Stimulated activated CD4-positive, alpha-beta T cell treated with anti-CD3 and anti-CD28 coated beads, Interleukin-12 subunit alpha, Interleukin-12 subunit beta, amount 100 ng/mL, for 24 hours (primary cell): ENCODE data around the gene KRT15.

ENCODE experiments used
- DNase-seq, 2 experiments: peaks; one replicate each; pipeline ENCODE4 v3.0.0-alpha.2; 2020; ENCODE audit warnings: low read depth in 2 of 2

The KRT15 gene

GRCh38 chr17:41518789-41519449 lies at the start of gene KRT15:
Gene KRT15, minus strand, starts transcription at chr17:41518890. Its CDS starts 63 bp downstream, at chr17:41518827.
- no peak for DNase-seq

DNA sequence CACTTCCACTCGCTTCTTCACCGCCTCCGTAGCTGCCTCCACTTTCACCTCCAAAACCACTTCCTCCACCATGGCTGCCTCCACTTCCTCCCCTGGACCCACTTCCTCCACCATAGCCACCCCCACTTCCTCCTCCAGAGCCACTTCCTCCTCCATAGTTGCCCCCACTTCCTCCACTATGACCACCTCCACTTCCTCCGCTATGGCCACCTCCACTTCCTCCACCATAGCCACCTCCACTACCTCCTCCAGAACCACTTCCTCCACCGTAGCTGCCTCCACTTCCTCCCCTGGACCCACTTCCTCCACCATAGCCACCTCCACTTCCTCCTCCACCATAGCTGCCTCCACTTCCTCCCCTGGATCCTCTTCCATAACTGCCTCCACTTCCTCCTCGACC lies 48.6 kb upstream of the KRT15 start:
- DNase-seq: no peak

DNA sequence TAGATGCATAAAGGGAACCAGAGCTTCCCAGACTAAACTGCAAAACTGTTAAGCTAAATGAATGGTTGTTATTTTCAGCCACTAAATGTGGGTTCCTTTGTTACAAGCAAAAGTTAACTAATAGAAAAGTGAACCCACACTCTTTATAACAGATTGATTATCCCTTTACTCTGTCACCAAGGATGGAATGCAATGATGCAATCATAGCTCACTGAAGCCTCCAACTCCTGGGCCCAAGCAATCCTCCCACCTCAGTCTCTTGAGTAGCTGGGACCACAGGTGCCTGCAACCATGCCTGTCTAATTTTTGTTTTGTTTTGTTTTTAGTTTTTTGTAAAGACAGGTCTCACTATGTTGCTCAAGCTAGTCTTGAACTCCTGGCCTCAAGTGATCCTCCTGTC lies 46.6 kb upstream of the KRT15 start:
- no peak for DNase-seq

- DNase-seq: no peak
Measured at GRCh38 chr17:41563607-41564170, 45.0 kb upstream of the KRT15 start.

DNA sequence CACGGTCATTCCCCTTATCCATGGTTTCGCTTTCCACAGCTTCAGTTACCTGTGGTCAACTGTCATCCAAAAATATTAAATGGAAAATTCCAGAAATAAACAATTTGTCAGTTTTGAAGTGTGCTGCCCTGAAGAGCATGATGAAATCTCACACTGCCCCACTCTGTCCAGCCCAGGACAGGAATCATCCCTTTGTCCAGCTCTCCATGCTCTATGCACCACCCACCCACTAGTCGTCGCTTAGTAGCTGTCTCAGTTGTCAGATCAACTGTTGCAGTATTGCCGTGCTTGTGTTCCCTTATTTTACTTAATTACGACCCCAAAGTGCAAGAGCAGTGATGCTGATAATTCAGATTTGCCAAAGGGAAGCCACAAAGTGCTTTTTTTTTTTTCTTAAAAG lies 42.9 kb upstream of the KRT15 start:
- no peak for DNase-seq

GRCh38 chr17:41559548-41559947 lies 40.9 kb upstream of the KRT15 start:
- DNase-seq: no peak

DNA sequence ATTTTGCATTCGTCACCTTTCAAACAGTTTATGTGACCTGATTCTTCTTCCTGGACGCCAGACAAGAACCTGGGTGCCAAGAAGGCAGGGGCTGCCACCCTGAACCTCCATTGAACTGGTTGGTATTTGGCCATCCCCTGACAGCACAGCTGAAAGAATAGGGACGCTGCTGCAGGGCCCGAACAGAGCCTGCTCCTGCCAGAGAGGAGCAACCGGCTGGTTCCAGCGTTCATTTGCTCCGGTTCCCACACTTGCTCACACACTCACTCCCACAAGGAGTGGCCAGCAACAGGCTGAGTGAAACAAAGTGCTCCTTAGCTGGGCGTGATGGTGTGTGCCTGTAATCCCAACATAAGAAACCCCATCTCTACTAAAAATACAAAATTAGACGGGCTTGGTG lies 38.2 kb upstream of the KRT15 start:
- no peak for DNase-seq

DNA sequence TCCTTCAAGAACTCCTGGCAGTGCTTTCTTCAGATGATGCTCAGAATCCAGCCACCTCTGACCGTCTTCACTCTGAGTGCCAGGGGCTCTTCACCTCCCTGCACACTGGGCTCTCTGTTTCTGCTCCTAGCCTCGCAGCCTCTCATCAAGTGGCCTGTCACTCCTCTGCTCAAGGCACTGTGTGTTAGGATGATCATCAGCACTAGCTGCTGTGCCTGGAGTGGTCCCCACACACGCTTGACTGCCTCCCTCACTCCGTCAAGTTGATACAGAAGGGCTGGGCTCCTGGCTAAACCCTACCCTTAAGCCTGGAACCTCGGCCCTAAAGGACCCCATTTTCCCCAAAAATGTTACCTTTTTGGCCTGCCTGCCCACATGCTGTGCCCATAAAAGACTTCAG lies 37.6 kb upstream of the KRT15 start:
- DNase-seq: no peak

DNA sequence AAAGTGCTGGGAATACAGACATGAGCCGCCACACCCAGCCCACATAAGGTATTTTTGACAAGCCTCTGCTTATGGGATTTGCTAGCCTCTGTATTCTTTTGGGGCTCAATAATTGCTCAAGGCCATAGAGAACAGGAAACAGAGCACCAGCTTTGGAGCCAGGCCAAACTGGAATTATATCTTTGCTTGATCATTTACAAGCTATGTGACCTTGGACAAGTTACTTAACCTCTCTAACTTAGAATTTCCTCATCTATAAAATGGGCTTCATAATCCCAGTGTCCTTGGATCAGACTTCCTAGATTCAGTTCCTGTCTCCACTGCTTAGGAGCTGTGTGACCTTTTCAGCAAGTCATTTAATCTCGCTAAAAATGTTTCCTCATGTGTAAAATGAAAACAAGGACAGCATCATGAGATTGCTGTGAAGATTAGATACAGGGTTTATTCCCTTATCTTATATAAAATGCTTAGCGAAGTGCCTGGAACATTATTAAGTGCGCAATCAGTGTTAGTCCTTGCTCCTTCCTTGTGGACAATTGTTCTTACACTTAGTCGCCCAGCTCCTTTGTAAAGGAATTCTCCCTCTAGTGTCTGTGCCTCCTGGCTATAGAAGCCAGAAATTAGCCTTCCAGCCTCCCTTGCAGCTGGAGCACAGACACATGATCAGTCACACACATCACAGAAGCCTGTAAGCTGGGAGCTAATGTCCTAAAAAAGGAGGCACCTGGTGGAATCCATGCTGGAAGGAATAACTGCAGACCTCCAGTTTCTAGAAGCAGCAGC lies 36.6 kb upstream of the KRT15 start:
- DNase-seq: no peak

- DNase-seq: no peak
Measured at GRCh38 chr17:41553987-41554680, 35.4 kb upstream of the KRT15 start.

- no peak for DNase-seq
Measured at GRCh38 chr17:41553176-41553575, 34.5 kb upstream of the KRT15 start.

DNA sequence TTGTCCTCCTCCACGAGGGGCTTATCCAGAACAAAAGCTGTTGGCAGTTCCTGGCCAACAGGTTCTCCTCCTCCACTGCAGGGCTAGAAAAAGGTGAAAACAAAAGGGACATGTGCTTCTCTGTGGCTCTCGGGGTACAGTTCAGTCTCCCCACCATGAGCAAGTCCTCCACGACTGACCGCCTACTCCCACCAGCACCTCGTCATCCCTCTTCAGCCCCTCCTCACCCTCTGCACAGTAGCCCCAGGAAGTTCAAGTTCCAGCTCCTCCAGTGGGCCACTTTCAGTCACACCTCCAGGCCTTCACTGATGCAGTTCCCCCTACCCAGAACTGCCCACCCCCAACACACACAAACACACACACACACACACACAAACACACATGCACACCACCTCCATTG lies 33.8 kb upstream of the KRT15 start:
- DNase-seq: no peak

DNA sequence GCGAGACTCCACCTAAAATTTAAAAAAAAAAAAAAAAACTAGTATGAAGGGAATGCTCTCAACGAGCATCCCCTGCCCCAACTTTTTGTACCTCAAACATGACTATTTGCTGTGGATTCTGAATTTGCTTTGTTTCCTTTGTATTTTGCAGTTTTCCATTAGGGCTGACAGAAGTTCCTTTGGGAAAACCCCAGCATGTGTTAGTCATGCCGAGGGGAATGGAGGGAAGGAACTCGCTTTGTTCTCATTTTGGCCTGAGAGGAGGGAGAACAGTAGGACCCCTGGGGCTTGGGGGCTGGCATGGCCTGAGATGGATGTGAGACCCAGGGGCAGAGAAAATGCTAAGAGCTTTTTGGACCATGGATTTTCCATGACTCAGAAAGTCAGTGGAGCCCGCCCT lies 32.7 kb upstream of the KRT15 start:
- DNase-seq: no peak

DNA sequence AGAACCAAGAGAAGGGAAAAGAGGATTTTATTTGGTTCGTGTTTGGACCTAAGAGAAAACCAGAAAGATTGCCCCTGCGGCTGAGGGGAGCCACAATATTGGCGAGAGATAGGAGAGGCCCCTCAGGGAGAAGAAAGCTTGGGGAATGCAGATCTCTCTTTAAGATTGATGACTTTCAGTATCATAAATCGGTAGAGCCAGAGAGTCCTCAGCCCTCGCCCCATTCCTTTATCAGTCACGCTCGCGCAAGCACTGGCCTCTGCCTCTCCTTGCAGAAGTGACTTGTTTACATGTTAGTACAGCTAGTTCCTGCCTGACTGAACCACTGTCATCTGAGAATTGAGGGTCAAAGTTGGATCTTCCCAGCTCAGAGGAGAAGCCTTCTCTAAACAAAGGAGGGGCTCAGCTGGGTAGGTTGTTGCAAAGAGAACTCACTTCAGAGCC lies 30.9 kb upstream of the KRT15 start:
- no peak for DNase-seq

DNA sequence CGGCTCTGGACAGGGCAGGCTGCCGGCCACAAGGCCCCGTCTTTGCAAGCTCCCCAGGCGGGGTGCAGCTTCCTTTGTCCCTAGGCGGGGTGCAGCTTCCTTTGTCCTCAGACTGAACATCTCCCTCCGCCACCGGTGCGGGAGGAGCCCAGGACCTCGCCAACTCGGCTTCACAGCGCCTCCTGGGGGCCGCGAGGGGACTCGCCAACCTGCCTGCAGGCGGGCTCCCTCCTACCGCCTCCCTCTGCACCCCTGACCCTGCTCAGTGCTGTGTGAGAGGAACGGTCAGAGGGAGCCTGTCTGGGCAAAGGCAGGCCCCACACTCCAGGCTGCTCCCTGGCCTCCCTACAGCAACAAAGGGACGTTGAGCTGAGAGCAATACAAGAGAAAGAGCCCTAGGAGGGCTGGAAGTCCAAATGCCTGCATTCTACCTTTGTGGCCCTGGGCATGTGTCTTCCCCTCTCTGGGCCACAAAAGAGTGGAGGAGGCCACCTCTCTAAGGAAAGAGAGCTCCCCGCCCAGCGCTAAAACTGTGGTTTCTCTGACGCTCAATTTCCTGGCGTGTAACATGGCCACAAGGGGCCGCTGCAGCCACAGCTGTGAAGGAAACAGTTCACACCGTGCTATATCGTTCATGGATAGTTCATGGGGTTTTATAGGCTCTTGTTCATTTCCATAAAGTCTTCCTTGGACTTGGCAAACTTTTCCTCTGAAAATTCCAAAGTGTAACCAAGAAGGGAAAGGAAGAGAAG lies 30.3 kb upstream of the KRT15 start:
- peak; percentile 64 to 80 for DNase-seq

- peak; percentile 57 to 71 for DNase-seq
Measured at GRCh38 chr17:41547921-41548843, 29.5 kb upstream of the KRT15 start.

DNA sequence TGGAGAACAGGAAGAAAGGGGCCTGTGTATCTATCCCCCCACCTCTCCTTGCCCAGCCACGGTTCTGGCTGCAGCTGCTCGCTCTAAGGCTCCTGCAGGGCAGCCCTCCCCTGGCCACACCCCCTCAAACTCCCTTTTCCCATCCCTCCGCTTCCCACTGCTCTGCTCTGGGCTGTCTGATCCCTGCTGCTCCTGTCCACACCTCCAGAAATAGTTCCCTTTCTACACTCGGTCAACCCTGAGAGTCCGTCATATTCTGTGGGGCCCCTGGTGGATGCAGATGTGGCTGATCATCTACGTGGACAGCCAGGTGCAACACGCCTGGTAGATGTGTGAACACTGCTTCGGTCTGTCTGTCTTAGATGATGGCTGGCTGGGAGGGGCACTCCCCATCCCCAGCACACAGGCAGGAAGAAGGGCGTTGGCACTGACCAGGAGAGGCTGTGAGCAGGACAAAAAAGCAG lies 28.7 kb upstream of the KRT15 start:
- no peak for DNase-seq

DNA sequence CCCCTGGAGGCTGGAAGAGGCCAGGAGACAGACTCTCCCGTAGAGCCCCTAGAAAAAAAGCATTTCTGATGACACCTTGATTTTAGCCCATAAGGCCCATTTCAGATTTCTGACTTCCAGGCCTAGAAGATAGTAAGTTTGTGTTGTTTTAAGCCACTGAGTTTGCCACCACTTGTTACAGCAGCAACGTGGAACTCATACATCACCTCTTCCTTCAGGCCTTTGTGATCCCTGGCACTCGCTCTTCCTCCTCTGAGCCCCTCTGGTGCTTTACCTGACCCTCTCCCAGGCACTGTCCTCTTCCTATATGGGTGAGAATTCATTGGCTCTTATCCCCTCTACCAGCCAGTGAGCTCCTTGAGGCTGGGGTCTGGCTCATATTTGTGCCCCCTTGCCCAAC lies 28.1 kb upstream of the KRT15 start:
- DNase-seq: no peak

DNA sequence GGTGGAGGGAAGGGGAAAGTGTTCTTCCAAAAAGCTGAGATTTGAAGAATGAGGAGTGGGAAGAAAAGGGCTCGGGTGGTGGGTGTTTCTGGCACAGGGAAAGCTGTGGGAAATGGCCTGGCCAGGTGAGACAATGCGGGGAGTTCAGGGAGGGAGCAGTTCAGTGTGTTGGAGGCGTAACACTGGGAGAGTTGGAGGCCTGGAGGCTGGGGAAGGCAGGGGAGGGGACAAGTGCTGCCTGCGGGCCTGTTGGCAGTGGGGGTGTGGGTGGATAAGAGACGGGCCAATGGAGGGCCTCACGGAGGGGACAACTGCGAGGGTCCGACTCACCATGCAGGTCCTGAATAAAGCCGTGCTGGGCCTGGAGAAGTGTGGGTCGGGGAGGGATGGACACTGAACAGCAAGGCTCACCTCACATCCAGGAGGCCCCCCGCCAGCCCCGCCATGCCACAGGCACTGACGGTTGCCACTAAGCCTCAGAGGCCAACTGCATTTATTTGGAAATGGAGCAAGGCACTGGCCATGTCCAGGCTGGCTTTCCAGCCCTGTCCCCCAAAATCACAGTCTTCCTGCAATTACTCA lies 27.2 kb upstream of the KRT15 start:
- DNase-seq: no peak

DNA sequence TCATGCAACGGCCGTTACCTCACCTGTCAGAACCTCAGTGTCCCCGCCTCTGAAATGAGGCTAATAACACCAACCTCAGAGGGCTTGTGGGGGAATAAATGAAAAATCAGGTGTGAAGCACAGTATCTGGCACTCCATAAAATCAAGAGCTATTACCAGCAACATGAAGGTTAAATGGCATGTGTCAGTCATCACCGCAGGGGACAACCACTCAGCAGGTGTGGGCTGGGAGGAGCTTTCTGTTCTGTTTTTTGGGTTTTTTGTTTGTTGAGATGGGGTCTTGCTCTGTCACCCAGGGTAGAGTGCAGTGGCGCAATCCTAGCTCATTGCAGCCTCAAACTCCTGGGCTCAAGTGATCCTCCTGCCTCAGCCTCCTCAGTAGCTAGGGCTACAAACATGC lies 26.2 kb upstream of the KRT15 start:
- no peak for DNase-seq
